HepG2 (cell line): ENCODE data around the gene ERF. TPM values are rescaled to one million over a fixed set of nuclear protein-coding genes. Genes with fewer than 3 reads are reported as not detected.
A peak's percentile ranks its signal among the peaks of the same experiment; 100 is the strongest.

ENCODE experiments used
- ATAC-seq: fragments of 200-7000 bp; cut with Tn5 transposase; 3 replicates; pipeline ENCODE4 v1.9.1; 2020; ENCODE audit warnings: mild to moderate bottlenecking, moderate library complexity
- BruUV-seq: library from RNA; stranded (reverse); fragments of 400-500 nt; replicated peaks from 2 replicates; lab custom pipeline; 2021; lab: Mats Ljungman, UMichigan
- CTCF ChIA-PET: fragments of 300-600 bp; formaldehyde crosslinking; extraction: SDS; loops from one replicate; lab custom pipeline; 2021; ENCODE audit warnings: low total read pairs, inconsistent platforms, low intra/inter-chr PET ratio; lab: Yijun Ruan, JAX
- POLR2A ChIA-PET: fragments of 350-600 bp; sonication (Branson Sonifier 250); formaldehyde crosslinking; loops from one replicate; lab custom pipeline; 2020; ENCODE audit warnings: antibody characterized with exemption, inconsistent platforms; lab: Yijun Ruan, JAX
- DNase-seq: peaks from one replicate; pipeline ENCODE4 v3.0.0-alpha.2; 2015; ENCODE audit warnings: low spot score
- FAIRE-seq: peaks from 3 replicates; lab custom pipeline; 2011; peaks lifted over from hg19 to GRCh38; lab: Jason Lieb, UNC
- H2AFZ ChIP-seq: one replicate; pipeline ENCODE4 v1.6.1; 2011; ENCODE audit warnings: low read length, inconsistent platforms
- H3K27ac ChIP-seq: fragments of 300-600 bp; 3 replicates; pipeline ENCODE4 v1.8.0; 2011; ENCODE audit warnings: mixed run types, mild to moderate bottlenecking, mixed read lengths, low read length, inconsistent platforms; ENCODE audit not compliant: insufficient read depth; ENCODE audit errors: extremely low read length
- H3K27me3 ChIP-seq, 2 experiments: fragments of 200-600 bp in 1 of 2; 2 replicates in 1 of 2; 3 replicates in 1 of 2; pipeline versions ENCODE4 v1.6.0 to v1.8.0; 2011; ENCODE audit warnings: low read length in 2 of 2, mild to moderate bottlenecking in 2 of 2, moderate library complexity in 2 of 2, inconsistent platforms in 1 of 2; ENCODE audit not compliant: insufficient read depth in 2 of 2, control insufficient read depth in 1 of 2
- H3K36me3 ChIP-seq, 2 experiments: fragments of 200-600 bp in 1 of 2; replicated peaks in 1 of 2; 2 replicates in 1 of 2; 3 replicates in 1 of 2; pipeline versions ENCODE4 v1.5.1 to v1.8.0; 2011; ENCODE audit warnings: low read length in 2 of 2, inconsistent platforms in 1 of 2; ENCODE audit not compliant: insufficient read depth in 2 of 2, control insufficient read depth in 1 of 2
- H3K4me1 ChIP-seq: 2 replicates; pipeline ENCODE4 v1.5.1; 2012; ENCODE audit warnings: low read length, inconsistent platforms; ENCODE audit not compliant: insufficient read depth
- H3K4me2 ChIP-seq: 2 replicates; pipeline ENCODE4 v1.6.0; 2011; ENCODE audit warnings: low read depth, low read length, inconsistent platforms
- H3K4me3 ChIP-seq, 3 experiments: fragments of 200-600 bp in 1 of 3; sonication (generic), shearing (Covaris generic) in 1 of 3; replicated peaks in 1 of 3; 2 replicates each; pipeline ENCODE4 v1.5.1; 2011 to 2016; ENCODE audit warnings: low read length in 3 of 3, inconsistent platforms in 2 of 3, low read depth in 2 of 3, mild to moderate bottlenecking in 2 of 3, control low read depth in 1 of 3, mixed read lengths in 1 of 3; ENCODE audit not compliant: insufficient read depth in 1 of 3
- H3K79me2 ChIP-seq: one replicate; pipeline ENCODE4 v1.6.1; 2011; ENCODE audit warnings: low read length, inconsistent platforms; ENCODE audit not compliant: insufficient read depth
- H3K9ac ChIP-seq: 2 replicates; pipeline ENCODE4 v1.6.0; 2011; ENCODE audit warnings: mild to moderate bottlenecking, low read depth, low read length, inconsistent platforms; ENCODE audit not compliant: insufficient read depth
- H3K9me3 ChIP-seq: 2 replicates; pipeline ENCODE4 v1.5.1; 2012; ENCODE audit warnings: mild to moderate bottlenecking, low read length
- H4K20me1 ChIP-seq: 2 replicates; pipeline ENCODE4 v1.6.0; 2011; ENCODE audit warnings: inconsistent platforms, mild to moderate bottlenecking, low read length, moderate library complexity; ENCODE audit not compliant: insufficient read depth
- AGO1 ChIP-seq: fragments of 200-400 bp; formaldehyde crosslinking; IDR thresholded peaks from 2 replicates; pipeline ENCODE4 v1.6.1; 2017; ENCODE audit warnings: mild to moderate bottlenecking, low read depth, low read length, moderate library complexity; ENCODE audit not compliant: poor library complexity, severe bottlenecking
- HNRNPL ChIP-seq: fragments of 200-400 bp; formaldehyde crosslinking; IDR thresholded peaks from 2 replicates; pipeline ENCODE4 v1.6.1; 2017; ENCODE audit warnings: mild to moderate bottlenecking, low read depth, low read length
- KDM2A ChIP-seq: sonication (generic); formaldehyde crosslinking; IDR thresholded peaks from 2 replicates; pipeline ENCODE4 v1.4.0; 2020; ENCODE audit warnings: low read depth, missing genetic modification reagents, borderline replicate concordance
- NONO ChIP-seq, 2 experiments: fragments of 450-650 bp in 1 of 2; sonication (generic) in 1 of 2; formaldehyde crosslinking in 1 of 2; IDR thresholded peaks in 1 of 2; conservative IDR thresholded peaks in 1 of 2; 2 replicates each; pipeline versions ENCODE4 v1.6.1 to v1.8.0; 2017 to 2022; ENCODE audit warnings: mild to moderate bottlenecking in 1 of 2, missing genetic modification reagents in 1 of 2, moderate library complexity in 1 of 2
- ONECUT2 ChIP-seq: sonication (generic); formaldehyde crosslinking; IDR thresholded peaks from 2 replicates; pipeline ENCODE4 v1.4.0; 2020; ENCODE audit warnings: missing genetic modification reagents
- PAF1 ChIP-seq: IDR thresholded peaks from 2 replicates; pipeline ENCODE4 v1.6.1; 2016; ENCODE audit warnings: missing genetic modification reagents, missing compliant biosample characterization
- POLR2AphosphoS5 ChIP-seq: IDR thresholded peaks from 2 replicates; pipeline ENCODE4 v1.6.1; 2012; ENCODE audit warnings: low read depth, low read length
- POLR2G ChIP-seq: fragments of 200-400 bp; formaldehyde crosslinking; IDR thresholded peaks from 2 replicates; pipeline ENCODE4 v1.6.1; 2018; ENCODE audit warnings: mild to moderate bottlenecking, low read depth, low read length, moderate library complexity
- RBFOX2 ChIP-seq: fragments of 200-400 bp; formaldehyde crosslinking; IDR thresholded peaks from 2 replicates; pipeline ENCODE4 v1.6.1; 2017; ENCODE audit warnings: low read depth, mild to moderate bottlenecking, low read length
- RBM22 ChIP-seq: fragments of 200-400 bp; formaldehyde crosslinking; optimal IDR thresholded peaks from 2 replicates; pipeline ENCODE3; 2017; ENCODE audit warnings: mild to moderate bottlenecking, low read length, moderate library complexity
- SIN3B ChIP-seq: fragments of 150-350 bp; IDR thresholded peaks from 2 replicates; pipeline ENCODE4 v1.6.1; 2014; ENCODE audit warnings: low read length
- SSRP1 ChIP-seq: IDR thresholded peaks from 2 replicates; pipeline ENCODE4 v1.6.1; 2016; ENCODE audit warnings: control low read depth
- TAF15 ChIP-seq: fragments of 200-400 bp; formaldehyde crosslinking; IDR thresholded peaks from one replicate; pipeline ENCODE4 v1.6.1; 2018; ENCODE audit warnings: mild to moderate bottlenecking, low read depth, low read length; ENCODE audit not compliant: poor library complexity, severe bottlenecking
- ZC3H4 ChIP-seq: sonication (generic); formaldehyde crosslinking; IDR thresholded peaks from 2 replicates; pipeline ENCODE4 v1.4.0; 2020; ENCODE audit warnings: missing genetic modification reagents, borderline replicate concordance
- ZNF687 ChIP-seq: sonication (generic); formaldehyde crosslinking; IDR thresholded peaks from 2 replicates; pipeline ENCODE4 v1.5.1; 2020; ENCODE audit warnings: mild to moderate bottlenecking, missing genetic modification reagents, moderate library complexity
- WGBS: methylation state at CpG from one replicate; pipeline ENCODE4 v1.1.6; 2017; ENCODE audit warnings: low lambda C conversion rate; 5-methylcytosine and 5-hydroxymethylcytosine counted together
- in situ Hi-C: cut with HindIII; loops from 2 replicates; pipeline ENCODE4 v1.10.0; 2017; ENCODE audit warnings: low pct_unique_long_range_greater_than_20kb; ENCODE audit not compliant: extremely low pct_ligation_motif_present
- intact Hi-C: fragments of 100-400 bp; cut with micrococcal nuclease; formaldehyde crosslinking; loops from one replicate; pipeline ENCODE4 v1.10.0; 2022; ENCODE audit not compliant: unreplicated experiment
- polyA plus RNA-seq, 8 experiments: library from polyadenylated mRNA; depleted of rRNA in 3 of 8; stranded (reverse) in 7 of 8; unstranded in 1 of 8; fragments of >200 nt; fragmentation: Illumina TruSeq in 4 of 8; extraction: Trizol in 4 of 8; gene quantifications; 2 replicates each; pipeline versions ENCODE4 v1.2.1 to v1.2.3, GENCODE V29; 2011 to 2016; ENCODE audit warnings: low read depth in 4 of 8, missing spikeins in 1 of 8, mixed read lengths in 1 of 8; ENCODE audit not compliant: insufficient read depth in 1 of 8
- total RNA-seq, 5 experiments: library from RNA; depleted of rRNA; stranded (reverse); fragments of >200 nt; fragmentation: Illumina TruSeq; extraction: Trizol; gene quantifications; 2 replicates each; pipeline ENCODE4 v1.2.3, GENCODE V29; 2016; ENCODE audit warnings: low read depth in 1 of 5
- TF ChIP-seq, protein P1 (sequence below): sonication (generic); formaldehyde crosslinking; IDR thresholded peaks from 2 replicates; pipeline ENCODE4 v1.4.0; 2020; ENCODE audit warnings: missing genetic modification reagents

Gene ERF
- total and polyA plus RNA-seq, 2 of the 13 experiments (the other 11 are each of a cell fraction or from before 2014, with no cell fraction given) = 67.1 to 69.9 TPM

DNA sequence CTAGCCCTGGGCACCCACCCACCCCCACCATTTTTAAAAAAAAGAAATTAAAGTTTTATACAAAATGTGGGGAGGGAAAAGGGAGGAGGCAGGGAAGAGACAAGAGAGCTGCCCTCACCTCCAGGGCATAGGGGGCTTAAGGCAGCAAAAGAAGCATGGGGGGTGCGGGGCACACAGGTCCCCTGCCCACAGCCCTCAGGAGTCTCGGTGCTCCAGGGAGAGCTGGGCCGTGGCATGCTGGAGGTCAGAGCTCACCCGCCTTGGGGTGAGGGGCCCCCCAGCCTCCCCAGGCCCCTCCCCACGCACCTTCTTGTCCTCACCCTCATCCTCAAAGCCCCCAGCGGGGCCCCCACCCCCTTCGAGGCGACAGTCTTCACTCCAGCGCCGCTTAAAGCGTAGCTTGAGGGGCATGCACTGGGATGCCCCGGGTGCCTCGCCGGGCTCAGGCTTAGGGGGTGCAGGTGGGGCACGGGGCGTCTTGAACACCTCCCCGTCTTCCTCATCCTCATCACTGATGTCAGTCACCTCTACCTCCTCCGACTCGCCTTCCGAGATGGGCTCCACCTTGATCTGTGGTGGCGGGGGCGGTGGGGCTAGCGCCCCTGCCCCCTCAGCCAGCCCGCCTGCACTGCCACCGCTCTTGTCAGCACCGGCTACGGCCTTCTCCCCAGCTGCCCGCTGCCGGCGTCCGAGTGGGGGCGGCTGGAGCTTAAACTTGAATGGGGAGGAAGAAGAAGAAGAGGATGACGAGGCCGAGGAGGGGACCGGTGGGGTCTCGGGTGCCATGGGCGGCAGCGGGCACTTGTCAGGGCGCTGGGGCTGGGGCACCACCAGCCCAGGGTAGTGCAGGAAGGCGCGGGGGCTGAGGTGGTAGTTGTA, 6.4 kb downstream of the ERF start:
- no peak overlapping the region for H3K4me3 ChIP-seq
- ATAC-seq (no peak), FAIRE-seq (no peak), DNase-seq (no peak)
- no peak overlapping the region for H3K4me2 ChIP-seq
- no peak overlapping the region for H3K27ac ChIP-seq
- H3K9ac ChIP-seq = no peak overlapping the region
- H3K27me3 ChIP-seq = no peaks in the 10 kb centered on the region; a peak in 1 of 5 replicates
- WGBS = 97% methylated on average over 40 of the region's 41 CpGs
- H3K9me3 ChIP-seq = no peaks in the 10 kb centered on the region
- no peak overlapping the region for H2AFZ ChIP-seq
- intact Hi-C loops = no loop called here
- TF ChIP-seq RBM22 (peak; percentile 86), SIN3B (no peak), HNRNPL (peak; percentile 31), NONO (IDR thresholded peaks at IDR 0.05) (no peak), NONO (CRISPR knock-in tag; conservative IDR thresholded peaks at IDR 0.05) (no peak), PAF1 (CRISPR knock-in tag) (peak; percentile 80; the same call in 1 of the 2 replicates), TAF15 (peak; percentile 68), RBFOX2 (peak; percentile 85), AGO1 (peak; percentile 83), SSRP1 (CRISPR knock-in tag) (peak; percentile 55; the same call in 1 of the 2 replicates), ZC3H4 (CRISPR knock-in tag) (no peak), ONECUT2 (CRISPR knock-in tag) (no peak), KDM2A (CRISPR knock-in tag) (peak; percentile 11; the same call in 1 of the 2 replicates), POLR2G (peak; percentile 57), POLR2AphosphoS5 (peak; percentile 16), ZNF687 (CRISPR knock-in tag) (peak; percentile 27; the same call in 1 of the 2 replicates)
- TF ChIP-seq, protein P1, sequence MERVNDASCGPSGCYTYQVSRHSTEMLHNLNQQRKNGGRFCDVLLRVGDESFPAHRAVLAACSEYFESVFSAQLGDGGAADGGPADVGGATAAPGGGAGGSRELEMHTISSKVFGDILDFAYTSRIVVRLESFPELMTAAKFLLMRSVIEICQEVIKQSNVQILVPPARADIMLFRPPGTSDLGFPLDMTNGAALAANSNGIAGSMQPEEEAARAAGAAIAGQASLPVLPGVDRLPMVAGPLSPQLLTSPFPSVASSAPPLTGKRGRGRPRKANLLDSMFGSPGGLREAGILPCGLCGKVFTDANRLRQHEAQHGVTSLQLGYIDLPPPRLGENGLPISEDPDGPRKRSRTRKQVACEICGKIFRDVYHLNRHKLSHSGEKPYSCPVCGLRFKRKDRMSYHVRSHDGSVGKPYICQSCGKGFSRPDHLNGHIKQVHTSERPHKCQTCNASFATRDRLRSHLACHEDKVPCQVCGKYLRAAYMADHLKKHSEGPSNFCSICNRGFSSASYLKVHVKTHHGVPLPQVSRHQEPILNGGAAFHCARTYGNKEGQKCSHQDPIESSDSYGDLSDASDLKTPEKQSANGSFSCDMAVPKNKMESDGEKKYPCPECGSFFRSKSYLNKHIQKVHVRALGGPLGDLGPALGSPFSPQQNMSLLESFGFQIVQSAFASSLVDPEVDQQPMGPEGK (CRISPR knock-in tag) = 0 out of 2 replicates have a peak, but pooled peaks have one; percentile 38
- peaks cover 50% of the 10 kb centered on the region for H4K20me1 ChIP-seq
- peaks cover 7 to 32% of the 10 kb centered on the region in 2 experiments; a peak in 3 of 5 replicates for H3K36me3 ChIP-seq
- POLR2A ChIA-PET = interaction anchor here (0.5 to 6.6 kb wide), 4 partner anchors 11 to 57 kb away, joined by 3 to 117 read pairs (median 14); no protein-coding TSS in a partner anchor
- CTCF ChIA-PET = no interaction called here
- in situ Hi-C loops = no loop called here
- peaks cover 35% of the 10 kb centered on the region for H3K79me2 ChIP-seq
- no TSS peak for BruUV-seq
- peaks cover 70% of the 10 kb centered on the region for H3K4me1 ChIP-seq
